GM19043 (cell line): ENCODE data around the gene MRM2.
"Not testable (repeated sequence)": the region's sequence is repeated elsewhere in the genome, so short reads cannot be mapped to it uniquely, and the experiment has no call there.

ENCODE experiments used
- ATAC-seq: cut with Tn5 transposase; IDR thresholded peaks from one replicate; pipeline ENCODE4 v1.9.1; 2021; ENCODE audit warnings: low read depth; ENCODE audit not compliant: unreplicated experiment

MRM2 gene

GRCh38 chr7:2269089-2269990 lies 27.3 kb upstream of the MRM2 start:
- not testable (repeated sequence) for ATAC-seq

DNA sequence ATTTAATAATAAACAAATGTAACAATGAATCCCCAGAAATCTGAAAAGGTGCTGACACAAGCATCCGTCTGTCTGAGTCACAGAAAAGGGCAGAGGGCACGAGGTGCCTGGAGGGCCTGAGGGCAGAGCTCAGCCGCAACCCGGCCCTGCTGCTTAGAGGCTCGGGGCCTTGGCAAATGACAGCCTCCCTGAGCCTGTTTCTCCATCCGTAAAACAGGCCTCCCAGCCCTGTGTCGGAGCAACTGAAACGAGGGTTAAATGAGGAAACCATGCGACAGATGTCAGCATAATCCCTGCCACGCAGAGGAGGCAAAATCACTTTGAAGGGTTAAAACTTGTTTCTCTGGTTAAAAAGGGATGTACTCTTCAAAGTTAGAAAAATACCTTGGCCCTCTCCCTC lies 24.9 kb upstream of the MRM2 start:
- no peak for ATAC-seq

- ATAC-seq = no peak
These were observed 22.2 kb upstream of the MRM2 start for GRCh38 chr7:2264158-2264557.

GRCh38 chr7:2263176-2263575 lies 21.2 kb upstream of the MRM2 start:
- no peak for ATAC-seq

DNA sequence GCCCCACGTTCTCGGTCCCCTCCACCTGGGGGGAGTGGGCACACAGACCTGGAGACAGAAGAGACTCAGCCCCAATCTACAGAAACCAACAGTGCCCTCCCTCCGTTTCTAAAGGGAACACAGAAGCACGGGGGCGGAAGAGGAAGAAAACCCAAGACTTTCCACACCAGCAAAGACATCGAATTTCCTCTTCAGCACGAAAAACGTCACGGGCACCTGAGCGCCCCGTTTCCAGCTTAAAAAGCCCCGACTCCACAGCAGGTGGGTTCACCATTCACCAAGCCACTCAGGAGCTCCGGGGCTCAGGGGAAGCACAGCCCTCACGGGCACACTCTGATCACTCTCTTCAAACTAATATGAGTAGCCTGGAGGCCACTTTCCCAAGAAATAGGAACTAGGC lies 19.6 kb upstream of the MRM2 start:
- no peak for ATAC-seq

DNA sequence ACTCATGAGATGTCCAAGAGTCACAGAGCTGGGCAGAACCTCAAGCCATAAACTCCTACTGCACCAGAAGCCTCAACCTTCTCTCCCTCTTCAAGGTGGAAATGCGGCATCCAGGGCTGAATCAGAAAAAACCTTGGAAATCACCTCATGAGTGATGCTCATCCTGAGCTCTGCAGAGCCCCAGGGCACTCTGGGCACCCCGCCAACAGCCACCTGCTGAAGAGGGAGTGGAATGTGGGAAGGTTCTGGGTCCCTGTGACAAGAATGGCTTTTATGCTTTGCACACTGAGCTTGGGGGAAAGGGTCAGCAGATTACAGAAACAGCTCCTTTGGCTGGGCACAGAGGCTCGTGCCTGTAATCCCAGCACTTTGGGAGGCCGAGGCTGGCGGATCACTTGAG lies 18.8 kb upstream of the MRM2 start:
- no peak for ATAC-seq

- no peak for ATAC-seq
These were observed 17.5 kb upstream of the MRM2 start for GRCh38 chr7:2259480-2259879.

GRCh38 chr7:2258661-2259365 lies 16.8 kb upstream of the MRM2 start:
- no peak for ATAC-seq

DNA sequence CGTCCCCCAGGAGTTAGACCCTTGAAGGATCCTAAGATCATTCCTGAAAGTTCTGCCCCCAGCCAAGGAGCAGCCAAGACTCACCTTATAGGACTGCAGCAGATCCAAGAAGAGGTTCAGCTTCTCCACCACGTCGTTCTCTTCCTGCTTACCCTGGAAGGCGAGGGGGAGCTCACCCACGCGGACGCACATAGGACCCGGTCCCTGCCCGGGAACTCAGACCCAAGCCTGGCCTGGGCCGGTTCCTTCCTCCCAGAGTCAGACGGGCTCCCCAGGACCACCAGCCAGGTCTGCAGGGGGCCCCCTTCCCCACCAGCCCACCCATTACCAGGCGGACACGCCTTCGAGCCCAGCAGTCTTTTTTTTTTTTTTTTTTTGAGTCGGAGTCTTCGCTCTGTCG lies 15.6 kb upstream of the MRM2 start:
- no peak for ATAC-seq

GRCh38 chr7:2257046-2257551 lies 15.1 kb upstream of the MRM2 start:
- no peak for ATAC-seq

GRCh38 chr7:2256306-2257045 lies 14.5 kb upstream of the MRM2 start:
- no peak for ATAC-seq

DNA sequence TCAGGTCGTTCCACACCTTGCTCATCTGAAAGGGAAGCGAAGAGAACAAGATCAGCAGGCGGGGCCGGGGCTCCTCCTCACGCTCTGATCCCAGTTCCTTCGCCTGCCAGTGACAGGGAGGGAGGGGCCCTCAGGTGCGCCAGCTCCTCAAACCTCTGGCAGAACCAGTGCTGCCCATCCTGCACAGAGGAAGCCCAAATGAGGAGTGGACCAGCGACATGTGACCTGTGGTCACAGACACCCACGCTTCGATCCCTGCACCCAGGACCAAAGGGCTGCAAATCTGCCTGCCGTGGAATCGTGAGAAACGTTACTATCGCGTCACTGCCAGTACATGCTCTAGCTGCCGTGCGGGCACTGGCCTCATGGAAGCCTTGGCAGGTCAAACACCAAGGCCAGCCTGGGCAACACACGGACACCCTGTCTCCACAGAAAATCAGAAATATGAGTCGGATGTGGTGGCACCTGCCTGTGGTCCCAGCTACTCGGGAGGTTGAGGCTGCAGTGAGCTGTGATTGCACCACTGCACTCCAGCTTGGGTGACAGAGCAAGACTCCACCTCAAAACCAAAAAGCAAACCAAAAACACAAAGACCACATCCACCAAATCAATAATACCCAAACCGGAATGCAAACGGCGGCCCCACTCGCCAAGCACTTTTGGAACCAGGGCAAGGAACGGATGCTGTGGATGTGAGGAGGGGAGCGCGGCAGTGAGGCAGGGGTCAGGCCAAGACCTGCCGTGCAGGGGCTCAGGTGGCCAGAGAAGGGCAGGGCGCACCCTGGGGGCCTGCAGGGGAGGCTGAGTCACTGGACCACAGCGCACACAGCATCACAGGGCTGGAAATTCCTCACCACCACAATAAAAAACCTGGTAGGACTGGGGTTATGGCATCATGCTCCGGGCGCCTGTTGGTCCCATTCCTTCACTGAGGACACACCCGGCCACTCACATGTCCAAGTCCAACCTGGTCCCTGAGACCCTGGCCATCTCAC lies 13.4 kb upstream of the MRM2 start:
- no peak for ATAC-seq

- no peak for ATAC-seq
These were observed 12.6 kb upstream of the MRM2 start for GRCh38 chr7:2254429-2255144.

DNA sequence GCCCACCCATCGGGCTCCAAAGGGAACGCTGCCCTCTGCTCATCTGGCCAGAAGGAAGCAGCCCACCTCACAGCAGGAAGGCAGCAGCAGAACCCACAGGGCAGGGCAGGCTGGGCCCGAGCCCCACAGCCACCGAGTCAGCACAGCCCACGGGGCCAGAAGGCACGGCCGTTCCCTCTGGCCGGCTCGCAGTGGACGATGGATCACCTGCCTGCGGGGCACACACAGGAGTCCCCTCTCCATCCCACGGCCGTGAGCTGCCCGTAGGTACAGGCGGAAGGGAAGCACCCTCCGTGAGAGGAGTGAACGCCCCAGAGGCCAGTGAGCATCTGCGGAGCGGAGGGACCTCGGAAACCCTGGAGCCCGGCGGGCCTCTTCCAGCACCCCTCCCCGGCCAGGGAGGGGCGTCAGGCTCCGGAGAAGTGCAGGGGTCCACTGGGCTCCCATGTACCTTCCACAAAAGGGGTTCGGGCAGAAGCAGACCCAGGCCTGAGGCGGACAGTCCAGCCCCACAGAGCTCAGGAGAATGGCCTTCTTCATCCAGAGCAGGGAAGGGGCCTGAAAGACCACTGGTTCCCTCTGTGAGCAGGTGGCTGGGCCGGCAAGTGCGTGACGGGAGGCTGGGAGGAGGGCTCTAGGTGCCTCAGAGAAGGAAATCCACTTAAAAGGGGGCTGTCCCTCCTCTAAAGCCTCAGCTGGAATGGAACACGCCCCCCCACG lies 11.7 kb upstream of the MRM2 start:
- no peak for ATAC-seq

GRCh38 chr7:2253021-2253420 lies 11.0 kb upstream of the MRM2 start:
- no peak for ATAC-seq

DNA sequence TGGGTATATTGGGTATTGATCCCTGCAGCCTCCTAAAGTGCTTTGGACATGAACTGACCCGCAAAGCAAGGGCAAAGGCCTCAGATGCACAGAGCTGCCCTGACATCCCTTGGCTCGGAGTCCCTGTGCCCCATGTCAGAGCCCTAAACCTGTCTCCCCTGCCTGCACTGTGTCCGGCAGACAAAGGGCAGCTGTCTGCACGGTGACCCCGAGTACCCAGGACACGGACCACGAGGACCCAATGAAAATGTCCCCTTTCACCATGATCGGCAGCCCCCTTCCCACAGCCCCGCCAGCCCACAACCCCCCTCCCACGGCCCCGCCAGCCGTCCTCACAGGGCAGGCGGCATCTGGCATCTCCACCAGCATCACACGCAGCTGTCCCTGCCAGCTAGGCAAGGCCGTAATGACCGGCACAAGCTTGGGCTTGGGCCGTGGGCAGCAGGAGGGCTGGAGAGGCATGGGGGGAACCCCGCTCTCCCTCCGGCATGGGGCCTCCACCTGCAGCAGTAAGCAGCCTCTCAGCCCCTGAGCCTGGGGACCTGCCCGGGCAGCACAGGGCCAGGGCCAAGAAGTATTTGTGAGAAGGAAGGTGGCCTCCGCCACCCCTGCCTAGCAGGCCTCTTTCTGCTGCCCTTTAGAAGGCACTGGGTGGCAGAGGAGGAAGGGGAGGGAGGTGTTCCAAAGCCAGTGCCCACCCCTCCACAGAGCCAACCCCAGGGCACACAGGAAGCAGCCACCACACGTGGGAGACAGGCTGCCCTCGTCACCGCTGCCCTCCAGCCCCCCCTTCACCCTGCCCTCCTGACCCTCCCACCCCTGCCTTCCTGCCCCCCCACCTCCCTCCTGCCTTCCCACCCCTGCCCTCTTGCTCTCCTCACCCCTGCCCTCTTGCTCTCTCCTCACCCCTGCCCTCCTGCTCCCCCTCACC lies 10.1 kb upstream of the MRM2 start:
- ATAC-seq = no peak

DNA sequence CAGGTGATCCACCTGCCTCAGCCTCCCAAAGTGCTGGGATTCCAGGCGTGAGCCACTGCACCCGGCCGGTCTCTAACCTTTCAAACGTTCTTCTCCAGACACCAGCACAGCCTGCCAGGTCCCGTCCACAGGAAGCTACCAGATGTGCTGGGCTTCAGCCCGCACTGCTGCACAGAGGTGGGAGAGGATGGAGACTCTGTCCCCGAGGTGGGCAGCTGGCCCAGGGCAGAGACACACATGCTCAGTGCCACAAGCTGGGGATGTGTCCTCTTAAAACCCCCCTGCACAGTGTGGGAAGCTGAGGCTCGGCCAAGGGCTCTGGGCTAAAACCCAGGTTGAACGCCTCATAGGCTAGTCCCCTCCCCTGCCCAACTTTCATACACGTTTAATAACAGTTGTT lies 9.4 kb upstream of the MRM2 start:
- no peak for ATAC-seq
